Colonic mucosa (tissue), 4 donors: ENCODE data around the gene EAF2. TPM values are rescaled to one million over a fixed set of nuclear protein-coding genes. Genes with fewer than 3 reads are reported as not detected.
A peak's percentile ranks its signal among the peaks of the same experiment; 100 is the strongest.

ENCODE experiments used
- DNase-seq: peaks from one replicate; pipeline ENCODE4 v3.0.0-alpha.2; 2020
- H3K27ac ChIP-seq: fragments of 200-600 bp; one replicate; pipeline ENCODE4 v1.8.0; 2021
- H3K27me3 ChIP-seq: fragments of 200-600 bp; one replicate; pipeline ENCODE4 v1.8.0; 2021
- H3K36me3 ChIP-seq: fragments of 200-600 bp; one replicate; pipeline ENCODE4 v1.8.0; 2021
- H3K4me1 ChIP-seq: fragments of 200-600 bp; one replicate; pipeline ENCODE4 v1.8.0; 2021; ENCODE audit warnings: mild to moderate bottlenecking
- H3K4me3 ChIP-seq: fragments of 200-600 bp; one replicate; pipeline ENCODE4 v1.8.0; 2021
- H3K9ac ChIP-seq, 2 donors: one replicate each; pipeline ENCODE4 v1.7.0; 2013; ENCODE audit warnings: control low read depth in 2 of 2, low read depth in 2 of 2, low read length in 2 of 2
- H3K9me3 ChIP-seq: fragments of 200-600 bp; one replicate; pipeline ENCODE4 v1.8.0; 2021
- intact Hi-C: fragments of 100-400 bp; cut with DNase I; formaldehyde crosslinking; loops from one replicate; pipeline ENCODE4 v1.14.1; 2022
- total RNA-seq, 2 donors: library from RNA; stranded (reverse); fragmentation: NEBNext Ultra II Directional in 1 of 2; extraction: Animal tissue kit (Norgen Biotek cat#: 25700) in 1 of 2; gene quantifications; one replicate each; pipeline ENCODE4 v1.2.1, GENCODE V29; 2021
- TF ChIP-seq, protein P1 (sequence below): fragments of 200-600 bp; IDR thresholded peaks from one replicate; pipeline ENCODE4 v1.8.0; 2022; ENCODE audit warnings: antibody characterized with exemption, mild to moderate bottlenecking
- donor health status: healthy.
- donor health status: DM: no; HTN: no; CAD: no.
- donor health status: DM: no; HTN: no; CAD: no.

Gene EAF2
- total RNA-seq, 2 donors from 2014 or later = 4.5 to 6.3 TPM

DNA sequence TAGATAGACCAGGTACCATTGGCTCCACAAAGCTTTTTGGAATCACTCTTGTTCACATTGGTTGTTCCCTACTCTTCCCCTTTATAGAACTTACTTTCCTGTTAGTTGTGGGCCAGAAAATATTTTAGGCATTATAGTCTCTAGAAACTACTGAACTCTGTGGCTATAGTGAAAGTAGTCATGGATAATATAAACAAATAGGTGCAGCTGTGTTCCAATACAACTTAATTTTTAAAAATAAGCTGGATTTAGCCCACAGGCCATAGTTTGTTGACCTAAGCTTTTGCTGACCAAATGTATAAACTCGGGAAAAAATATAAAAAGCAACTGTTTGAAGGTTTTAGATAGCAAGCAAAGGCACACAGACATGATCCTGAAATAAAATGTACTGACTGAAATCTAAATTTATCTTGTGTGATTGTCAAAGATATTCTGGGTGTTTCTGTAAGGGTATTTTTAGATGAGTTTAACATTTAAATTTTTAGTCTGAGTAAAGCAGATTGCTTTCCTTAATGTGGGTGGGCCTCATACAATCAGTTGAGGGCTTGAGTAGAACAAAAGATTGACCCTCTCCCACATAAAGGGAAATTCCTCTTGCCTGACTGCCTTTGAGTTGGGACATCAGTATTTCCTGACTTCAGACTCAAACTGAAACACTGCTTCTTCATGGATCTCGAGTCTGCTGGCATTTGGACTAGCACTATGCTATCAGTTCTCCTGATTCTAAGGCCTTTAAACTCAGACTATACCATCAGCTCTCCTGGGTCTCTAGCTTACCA is 13.4 kb upstream of the EAF2 start:
- no peak overlapping the region for H3K27ac ChIP-seq
- no peaks in the 10 kb centered on the region for H3K27me3 ChIP-seq
- TF ChIP-seq, protein P1, sequence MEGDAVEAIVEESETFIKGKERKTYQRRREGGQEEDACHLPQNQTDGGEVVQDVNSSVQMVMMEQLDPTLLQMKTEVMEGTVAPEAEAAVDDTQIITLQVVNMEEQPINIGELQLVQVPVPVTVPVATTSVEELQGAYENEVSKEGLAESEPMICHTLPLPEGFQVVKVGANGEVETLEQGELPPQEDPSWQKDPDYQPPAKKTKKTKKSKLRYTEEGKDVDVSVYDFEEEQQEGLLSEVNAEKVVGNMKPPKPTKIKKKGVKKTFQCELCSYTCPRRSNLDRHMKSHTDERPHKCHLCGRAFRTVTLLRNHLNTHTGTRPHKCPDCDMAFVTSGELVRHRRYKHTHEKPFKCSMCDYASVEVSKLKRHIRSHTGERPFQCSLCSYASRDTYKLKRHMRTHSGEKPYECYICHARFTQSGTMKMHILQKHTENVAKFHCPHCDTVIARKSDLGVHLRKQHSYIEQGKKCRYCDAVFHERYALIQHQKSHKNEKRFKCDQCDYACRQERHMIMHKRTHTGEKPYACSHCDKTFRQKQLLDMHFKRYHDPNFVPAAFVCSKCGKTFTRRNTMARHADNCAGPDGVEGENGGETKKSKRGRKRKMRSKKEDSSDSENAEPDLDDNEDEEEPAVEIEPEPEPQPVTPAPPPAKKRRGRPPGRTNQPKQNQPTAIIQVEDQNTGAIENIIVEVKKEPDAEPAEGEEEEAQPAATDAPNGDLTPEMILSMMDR = no peak
- H3K36me3 ChIP-seq = no peaks in the 10 kb centered on the region
- H3K4me1 ChIP-seq = no peaks in the 10 kb centered on the region
- H3K9ac ChIP-seq = no peak overlapping the region
- DNase-seq = no peak
- H3K4me3 ChIP-seq = no peak overlapping the region
- H3K9me3 ChIP-seq = no peaks in the 10 kb centered on the region
- intact Hi-C loops = no loop called here

DNA sequence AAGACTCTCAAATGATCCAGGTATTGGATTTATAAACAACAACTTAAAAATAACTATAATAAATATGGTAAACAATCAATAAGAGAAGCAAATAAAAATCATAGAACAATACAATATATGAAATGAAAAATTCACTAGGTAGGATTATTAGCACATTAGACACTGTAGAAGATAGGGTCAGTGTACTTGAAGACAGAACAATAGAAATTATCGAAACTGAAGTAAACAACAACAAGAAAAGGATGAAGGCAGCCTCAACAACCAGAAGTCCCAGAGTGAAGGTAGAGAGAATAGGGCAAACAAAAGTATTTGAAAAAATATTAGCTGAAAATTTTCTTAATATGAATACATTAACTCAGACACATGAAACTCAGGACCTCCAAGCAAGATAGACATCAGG is 12.0 kb upstream of the EAF2 start:
- no peak overlapping the region for H3K27ac ChIP-seq
- no peak overlapping the region for H3K4me3 ChIP-seq
- TF ChIP-seq, protein P1 = no peak
- intact Hi-C loops = no loop called here
- DNase-seq = no peak
- no peaks in the 10 kb centered on the region for H3K36me3 ChIP-seq
- no peak overlapping the region for H3K9ac ChIP-seq
- H3K27me3 ChIP-seq = no peaks in the 10 kb centered on the region
- H3K4me1 ChIP-seq = no peaks in the 10 kb centered on the region
- H3K9me3 ChIP-seq = no peaks in the 10 kb centered on the region

DNA sequence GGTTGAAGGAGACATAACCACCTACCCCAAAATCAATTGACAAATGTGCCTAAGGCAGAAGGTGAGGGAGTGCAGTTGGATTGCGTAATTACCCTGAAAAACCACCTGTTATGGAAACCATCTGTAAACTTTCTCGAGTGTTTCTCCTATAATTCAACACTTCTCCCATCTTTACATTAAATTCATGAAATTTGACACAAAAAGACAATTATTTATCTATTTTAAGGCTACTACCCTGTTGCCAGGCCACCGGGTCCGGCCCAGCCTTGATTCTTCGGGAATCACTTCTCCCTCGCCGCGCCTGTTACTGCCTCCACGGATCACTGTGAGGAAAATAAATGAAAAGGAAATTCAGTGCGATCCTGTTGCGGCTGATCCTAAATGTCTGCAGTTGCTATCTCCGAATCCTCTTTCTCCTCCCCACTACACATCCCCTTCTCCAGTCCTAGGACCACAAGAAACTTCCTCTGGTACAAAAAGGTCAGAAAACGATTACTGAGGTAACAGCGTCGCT is 795 bp upstream of the EAF2 start:
- no peaks in the 10 kb centered on the region for H3K36me3 ChIP-seq
- H3K4me3 ChIP-seq = peak overlapping the region; percentile 66
- no peaks in the 10 kb centered on the region for H3K9me3 ChIP-seq
- TF ChIP-seq, protein P1 = no peak
- peak overlapping the region; percentile 52 to 86 for H3K9ac ChIP-seq
- no peaks in the 10 kb centered on the region for H3K27me3 ChIP-seq
- H3K4me1 ChIP-seq = peaks cover 6% of the 10 kb centered on the region
- intact Hi-C loops = no loop called here
- peak; percentile 30 for DNase-seq
- peak overlapping the region; percentile 78 for H3K27ac ChIP-seq

DNA sequence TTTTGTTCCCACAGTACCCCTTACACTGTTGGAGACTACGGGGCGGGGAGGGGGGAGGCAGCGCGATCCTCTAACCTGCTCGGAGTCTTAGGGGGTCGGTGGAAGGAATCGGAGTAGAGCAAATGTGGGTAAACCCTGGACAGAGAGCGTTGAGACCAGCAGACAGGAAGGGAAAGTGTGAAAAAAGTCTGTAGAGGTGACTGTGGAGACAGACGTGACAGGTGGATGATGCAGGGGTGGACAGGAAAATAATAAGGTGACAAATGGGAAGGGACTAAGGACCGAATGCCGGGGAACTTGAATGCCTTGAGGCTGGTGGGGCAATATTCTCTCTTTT is 424 bp downstream of the EAF2 start:
- H3K9me3 ChIP-seq = no peaks in the 10 kb centered on the region
- no peaks in the 10 kb centered on the region for H3K36me3 ChIP-seq
- no peak for DNase-seq
- TF ChIP-seq, protein P1 = no peak
- H3K4me1 ChIP-seq = peaks cover 6% of the 10 kb centered on the region
- H3K9ac ChIP-seq = peak overlapping the region; percentile 40 to 86
- H3K27ac ChIP-seq = peak overlapping the region; percentile 78
- H3K4me3 ChIP-seq = peak overlapping the region; percentile 66
- intact Hi-C loops = no loop called here
- H3K27me3 ChIP-seq = no peaks in the 10 kb centered on the region

DNA sequence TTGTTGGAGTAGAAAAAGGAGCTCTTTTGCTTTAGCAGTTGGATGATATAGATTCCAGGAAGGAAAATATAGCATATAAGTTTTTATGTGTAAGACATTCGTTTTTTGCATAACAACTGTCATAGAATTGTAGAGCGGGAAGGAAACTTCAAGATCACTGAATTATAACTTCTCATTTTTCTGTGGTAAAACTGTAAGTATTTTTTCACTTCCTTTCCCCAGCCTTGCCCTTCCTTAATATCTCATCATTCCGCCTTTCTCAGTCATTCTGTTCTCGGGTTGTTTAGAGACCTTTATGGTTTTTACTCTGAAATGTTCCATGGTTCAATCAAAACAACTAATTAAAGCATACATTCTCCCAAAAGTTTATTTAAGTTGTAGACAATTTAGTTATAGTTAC is 1.1 kb downstream of the EAF2 start:
- DNase-seq = no peak
- Histone ChIP-seq H3K4me3 (peak overlapping the region; percentile 66), H3K27me3 (no peaks in the 10 kb centered on the region), H3K9ac (no peak overlapping the region), H3K9me3 (no peaks in the 10 kb centered on the region), H3K36me3 (no peaks in the 10 kb centered on the region), H3K27ac (no peak overlapping the region), H3K4me1 (peaks cover 6% of the 10 kb centered on the region)
- intact Hi-C loops = no loop called here
- TF ChIP-seq, protein P1 = no peak
